Hair follicular keratinocyte (primary cell): ENCODE results near the gene PRKCB. TPM values are rescaled to one million over a fixed set of nuclear protein-coding genes. Genes with fewer than 3 reads are reported as not detected.

Experiments
- total RNA-seq: library from RNA; depleted of rRNA; stranded (reverse); fragments of >200 nt; gene quantifications from 2 replicates; pipeline ENCODE4 v1.2.3, GENCODE V29; 2015

PRKCB gene
- total RNA-seq = not detected in 2 replicates

GRCh38 chr16:23835390-23836077, at the start of gene PRKCB:
TSS of gene PRKCB (plus strand) at chr16:23835983.

GRCh38 chr16:24255456-24256371, 419.9 kb downstream of the PRKCB start, which contains the start of gene CACNG3:
TSS of gene CACNG3 (plus strand) at chr16:24256335. CDS start at chr16:24256755, 420 bp downstream.

Other genes with a start within 250 kb of the PRKCB start
- gene NDUFAB1, start 239.7 kb upstream of the PRKCB start, total RNA-seq = 147 and 213 TPM in 2 replicates
- gene PALB2, start 194.7 kb upstream of the PRKCB start, total RNA-seq = 8.6 and 12.3 TPM in 2 replicates
- 39.8 and 54.5 TPM in 2 replicates for gene DCTN5, start 194.5 kb upstream of the PRKCB start, total RNA-seq
- 22.1 and 94.8 TPM in 2 replicates for gene PLK1, start 157.1 kb upstream of the PRKCB start, total RNA-seq
- not detected in 2 replicates for gene ERN2, start 122.8 kb upstream of the PRKCB start, total RNA-seq
- gene CHP2, start 81.0 kb upstream of the PRKCB start, total RNA-seq = not detected in 2 replicates